ENCODE measurements around the gene ACSS3.

GRCh38 chr12:81224626-81225025 lies 146.7 kb downstream of the ACSS3 start:
- TF ChIP-seq, protein P1, sequence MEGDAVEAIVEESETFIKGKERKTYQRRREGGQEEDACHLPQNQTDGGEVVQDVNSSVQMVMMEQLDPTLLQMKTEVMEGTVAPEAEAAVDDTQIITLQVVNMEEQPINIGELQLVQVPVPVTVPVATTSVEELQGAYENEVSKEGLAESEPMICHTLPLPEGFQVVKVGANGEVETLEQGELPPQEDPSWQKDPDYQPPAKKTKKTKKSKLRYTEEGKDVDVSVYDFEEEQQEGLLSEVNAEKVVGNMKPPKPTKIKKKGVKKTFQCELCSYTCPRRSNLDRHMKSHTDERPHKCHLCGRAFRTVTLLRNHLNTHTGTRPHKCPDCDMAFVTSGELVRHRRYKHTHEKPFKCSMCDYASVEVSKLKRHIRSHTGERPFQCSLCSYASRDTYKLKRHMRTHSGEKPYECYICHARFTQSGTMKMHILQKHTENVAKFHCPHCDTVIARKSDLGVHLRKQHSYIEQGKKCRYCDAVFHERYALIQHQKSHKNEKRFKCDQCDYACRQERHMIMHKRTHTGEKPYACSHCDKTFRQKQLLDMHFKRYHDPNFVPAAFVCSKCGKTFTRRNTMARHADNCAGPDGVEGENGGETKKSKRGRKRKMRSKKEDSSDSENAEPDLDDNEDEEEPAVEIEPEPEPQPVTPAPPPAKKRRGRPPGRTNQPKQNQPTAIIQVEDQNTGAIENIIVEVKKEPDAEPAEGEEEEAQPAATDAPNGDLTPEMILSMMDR (IDR thresholded peaks at IDR 0.05; ENCODE audit: low read depth, low read length, missing input control) = no peak
- no peak for TF ChIP-seq RAD21 (IDR thresholded peaks at IDR 0.05)
- TF ChIP-seq EGR1 (IDR thresholded peaks at IDR 0.05; ENCODE audit: low read depth in 2 of 2) = no peak
- no peak for TF ChIP-seq REST (IDR thresholded peaks at IDR 0.05)
- no peak for TF ChIP-seq YY1 (IDR thresholded peaks at IDR 0.05)

Measured in liver (tissue), 3 donors.